ENCODE results near the gene GAS5.
"Not testable (repeated sequence)": the region's sequence is repeated elsewhere in the genome, so short reads cannot be mapped to it uniquely, and the experiment has no call there.

The GAS5 gene

DNA sequence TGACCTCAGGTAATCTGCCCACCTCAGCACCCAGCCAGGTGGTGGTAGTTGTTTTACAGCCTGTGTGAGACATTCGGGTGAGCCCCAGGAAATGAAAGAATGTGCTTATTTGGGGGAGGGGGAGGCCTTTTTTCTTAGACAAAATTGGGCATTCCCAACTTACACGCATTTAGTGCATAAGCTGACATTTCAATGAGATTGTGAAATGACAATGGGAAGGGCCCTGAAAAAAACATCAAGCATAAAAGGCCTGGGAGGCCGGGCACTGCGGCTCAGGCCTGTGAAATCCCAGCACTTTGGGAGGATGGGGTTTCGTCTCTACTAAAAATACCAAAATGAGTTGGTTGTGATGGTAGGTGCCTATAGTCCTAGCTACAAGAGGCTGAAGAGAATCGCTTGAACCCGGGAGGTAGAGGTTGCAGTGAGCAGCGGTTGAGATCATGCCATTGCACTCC, 5.0 kb downstream of the GAS5 start:
- TF ChIP-seq, protein P1, sequence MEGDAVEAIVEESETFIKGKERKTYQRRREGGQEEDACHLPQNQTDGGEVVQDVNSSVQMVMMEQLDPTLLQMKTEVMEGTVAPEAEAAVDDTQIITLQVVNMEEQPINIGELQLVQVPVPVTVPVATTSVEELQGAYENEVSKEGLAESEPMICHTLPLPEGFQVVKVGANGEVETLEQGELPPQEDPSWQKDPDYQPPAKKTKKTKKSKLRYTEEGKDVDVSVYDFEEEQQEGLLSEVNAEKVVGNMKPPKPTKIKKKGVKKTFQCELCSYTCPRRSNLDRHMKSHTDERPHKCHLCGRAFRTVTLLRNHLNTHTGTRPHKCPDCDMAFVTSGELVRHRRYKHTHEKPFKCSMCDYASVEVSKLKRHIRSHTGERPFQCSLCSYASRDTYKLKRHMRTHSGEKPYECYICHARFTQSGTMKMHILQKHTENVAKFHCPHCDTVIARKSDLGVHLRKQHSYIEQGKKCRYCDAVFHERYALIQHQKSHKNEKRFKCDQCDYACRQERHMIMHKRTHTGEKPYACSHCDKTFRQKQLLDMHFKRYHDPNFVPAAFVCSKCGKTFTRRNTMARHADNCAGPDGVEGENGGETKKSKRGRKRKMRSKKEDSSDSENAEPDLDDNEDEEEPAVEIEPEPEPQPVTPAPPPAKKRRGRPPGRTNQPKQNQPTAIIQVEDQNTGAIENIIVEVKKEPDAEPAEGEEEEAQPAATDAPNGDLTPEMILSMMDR (IDR thresholded peaks at IDR 0.05; ENCODE audit: insufficient read depth, low read length, missing control alignments) = no peak
- CTCF ChIA-PET = interaction anchor here (1.0 kb wide), 1 partner anchor 387 kb away, joined by 3 read pairs; no protein-coding TSS in a partner anchor
- DNase-seq (ENCODE audit: low read depth, low spot score) = no peak
- POLR2A ChIA-PET = interaction anchor here (1.6 kb wide), 1 partner anchor 11 kb away, joined by 5 read pairs; no protein-coding TSS in a partner anchor
- no peak overlapping the region for H3K4me3 ChIP-seq (ENCODE audit: low read depth, low read length)

DNA sequence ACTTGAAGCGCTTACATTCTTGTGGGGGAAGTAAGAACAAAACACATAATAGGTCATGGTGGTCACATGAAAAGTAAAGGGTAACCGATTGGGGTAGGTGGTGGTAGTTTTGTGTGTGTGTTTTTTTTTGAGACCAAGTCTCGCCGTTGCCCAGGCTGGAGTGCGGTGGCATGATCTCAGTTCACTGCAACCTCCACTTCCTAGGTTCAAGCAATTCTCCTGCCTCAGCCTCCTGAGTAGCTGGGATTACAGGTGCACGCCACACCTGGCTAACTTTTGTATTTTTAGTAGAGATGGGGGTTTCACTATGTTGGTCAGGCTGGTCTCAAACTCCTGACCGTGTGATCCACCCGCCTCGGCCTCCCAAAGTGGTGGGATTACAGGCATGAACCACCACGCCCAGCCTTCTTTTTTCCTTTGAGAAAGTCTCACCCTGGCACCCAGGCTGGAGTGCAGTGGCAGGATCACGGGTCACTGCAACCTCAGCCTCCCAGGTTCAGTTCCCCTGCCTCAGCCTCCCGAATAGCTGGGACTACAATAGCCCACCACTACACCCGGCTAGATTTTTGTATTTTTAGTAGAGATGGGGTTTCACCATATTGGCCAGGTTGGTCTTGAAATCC, 5.5 kb downstream of the GAS5 start:
- not testable (repeated sequence) for DNase-seq (ENCODE audit: low read depth, low spot score)
- POLR2A ChIA-PET = interaction anchor here (0.6 to 1.9 kb wide), 4 partner anchors 10 to 887 kb away, joined by 3 to 6 read pairs (median 4); no protein-coding TSS in a partner anchor

DNA sequence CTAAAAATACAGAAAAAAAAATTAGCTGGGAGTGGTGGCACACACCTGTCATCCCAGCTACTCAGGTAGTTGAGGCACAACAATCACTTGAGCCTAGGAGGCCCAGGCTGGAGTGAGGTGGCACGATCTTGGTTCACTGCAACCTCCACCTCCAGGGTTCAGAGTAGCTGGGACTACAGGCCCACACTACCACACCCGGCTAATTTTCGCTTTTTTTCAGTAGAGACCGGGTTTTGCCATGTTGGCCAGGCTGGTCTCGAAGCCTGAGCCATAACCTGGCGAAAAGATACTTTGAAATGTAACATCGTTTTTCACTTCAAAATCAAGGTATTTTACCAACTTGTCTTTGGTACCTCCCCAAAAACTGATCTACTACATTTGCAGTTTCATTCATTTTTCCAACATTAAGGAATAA, 6.1 kb downstream of the GAS5 start:
- DNase-seq (ENCODE audit: low read depth, low spot score) = no peak
- TF ChIP-seq, protein P1 (IDR thresholded peaks at IDR 0.05; ENCODE audit: insufficient read depth, low read length, missing control alignments) = no peak
- POLR2A ChIA-PET = interaction anchor here (0.6 to 1.9 kb wide), 4 partner anchors 10 to 886 kb away, joined by 3 to 6 read pairs (median 3); no protein-coding TSS in a partner anchor
- CTCF ChIA-PET = no interaction called here
- no peak overlapping the region for H3K4me3 ChIP-seq (ENCODE audit: low read depth, low read length)

More for the DNA sequence above, 5.5 kb downstream of the GAS5 start:
- CTCF ChIA-PET; H3K4me3 ChIP-seq (ENCODE audit: low read depth, low read length): not testable (repeated sequence)

DNA sequence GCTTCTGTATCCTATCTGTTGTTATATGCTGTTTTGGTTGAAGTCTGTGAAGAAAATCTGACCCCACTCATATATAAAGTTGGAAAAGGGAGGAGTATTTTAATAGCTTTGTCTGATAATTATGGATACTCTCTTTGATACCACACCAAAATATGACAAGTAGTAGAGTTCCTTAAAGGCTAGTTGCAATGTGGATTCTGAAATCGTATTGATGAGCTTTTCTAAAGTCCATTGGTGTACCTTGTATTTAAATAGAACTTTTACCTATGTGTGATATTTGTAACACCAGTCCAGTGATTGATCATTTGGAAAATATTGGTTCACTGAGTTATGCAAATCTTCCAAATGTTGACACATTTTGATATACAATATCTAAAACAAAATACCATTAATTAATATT, 7.7 kb downstream of the GAS5 start:
- TF ChIP-seq, protein P1 (IDR thresholded peaks at IDR 0.05; ENCODE audit: insufficient read depth, low read length, missing control alignments) = no peak
- ChIA-PET CTCF (interaction anchor here (0.9 to 2.3 kb wide), 3 partner anchors 431 to 1118 kb away, joined by 3 to 5 read pairs (median 3); no protein-coding TSS in a partner anchor), POLR2A (interaction anchor here (1.3 to 1.9 kb wide), 2 partner anchors 8 kb away, joined by 4 to 6 read pairs; partner anchors contain the start of gene ZBTB37)
- no peak for DNase-seq (ENCODE audit: low read depth, low spot score)
- H3K4me3 ChIP-seq (ENCODE audit: low read depth, low read length) = no peak overlapping the region

DNA sequence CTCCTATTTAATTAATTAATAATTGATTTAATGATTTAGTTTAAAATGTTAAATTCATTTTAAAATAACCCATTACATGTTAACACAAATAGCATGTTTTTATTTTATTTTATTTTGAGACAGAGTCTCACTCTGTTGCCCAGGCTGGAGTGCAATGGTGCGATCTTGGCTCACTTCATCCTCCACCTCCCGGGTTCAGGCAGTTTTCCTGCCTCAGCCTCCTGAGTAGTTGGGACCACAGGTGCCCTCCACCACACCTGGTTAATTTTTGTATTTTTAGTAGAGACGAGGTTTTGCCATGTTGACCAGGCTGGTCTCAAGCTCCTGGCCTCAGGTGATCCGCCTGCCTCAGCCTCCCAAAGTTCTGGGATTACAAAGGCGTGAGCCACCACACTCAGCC, 8.2 kb downstream of the GAS5 start:
- POLR2A ChIA-PET = interaction anchor here (0.7 to 1.3 kb wide), 2 partner anchors 9 to 1299 kb away, joined by 3 to 4 read pairs; partner anchors contain the start of gene ZBTB37
- CTCF ChIA-PET = interaction anchor here (0.9 to 2.3 kb wide), 3 partner anchors 11 to 1118 kb away, joined by 3 to 5 read pairs (median 5); no protein-coding TSS in a partner anchor
- DNase-seq (ENCODE audit: low read depth, low spot score); H3K4me3 ChIP-seq (ENCODE audit: low read depth, low read length): not testable (repeated sequence)

DNA sequence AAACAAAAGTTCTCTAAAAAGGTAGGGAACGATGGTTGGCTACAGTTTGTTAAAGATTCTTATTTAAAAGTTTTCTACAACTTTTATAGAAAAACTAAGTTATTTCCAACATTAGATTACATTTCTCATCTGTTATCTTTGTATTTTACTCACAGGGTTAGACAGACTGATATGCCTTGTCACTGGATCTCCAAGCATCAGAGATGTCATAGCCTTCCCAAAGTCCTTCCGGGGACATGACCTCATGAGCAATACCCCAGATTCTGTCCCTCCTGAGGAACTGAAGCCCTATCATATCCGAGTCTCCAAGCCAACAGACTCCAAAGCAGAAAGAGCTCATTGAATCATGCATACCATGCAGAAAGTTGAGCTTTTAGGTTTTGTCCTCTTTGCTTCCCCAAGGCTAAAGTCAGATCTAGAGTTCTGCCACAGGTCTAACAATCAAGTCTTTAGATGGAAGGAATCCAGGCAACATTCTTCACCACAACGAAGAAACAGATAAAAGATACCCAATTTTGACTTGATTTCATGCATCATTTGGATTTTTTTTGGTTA, 10.3 kb downstream of the GAS5 start:
- TF ChIP-seq, protein P1 (IDR thresholded peaks at IDR 0.05; ENCODE audit: insufficient read depth, low read length, missing control alignments) = no peak
- no peak overlapping the region for H3K4me3 ChIP-seq (ENCODE audit: low read depth, low read length)
- CTCF ChIA-PET = interaction anchor here (1.8 kb wide), 1 partner anchor 1115 kb away, joined by 6 read pairs; no protein-coding TSS in a partner anchor
- POLR2A ChIA-PET = interaction anchor here (1.5 to 2.6 kb wide), 2 partner anchors 8 to 10 kb away, joined by 6 to 13 read pairs; partner anchors contain the start of genes GAS5 and ZBTB37
- DNase-seq (ENCODE audit: low read depth, low spot score) = no peak

DNA sequence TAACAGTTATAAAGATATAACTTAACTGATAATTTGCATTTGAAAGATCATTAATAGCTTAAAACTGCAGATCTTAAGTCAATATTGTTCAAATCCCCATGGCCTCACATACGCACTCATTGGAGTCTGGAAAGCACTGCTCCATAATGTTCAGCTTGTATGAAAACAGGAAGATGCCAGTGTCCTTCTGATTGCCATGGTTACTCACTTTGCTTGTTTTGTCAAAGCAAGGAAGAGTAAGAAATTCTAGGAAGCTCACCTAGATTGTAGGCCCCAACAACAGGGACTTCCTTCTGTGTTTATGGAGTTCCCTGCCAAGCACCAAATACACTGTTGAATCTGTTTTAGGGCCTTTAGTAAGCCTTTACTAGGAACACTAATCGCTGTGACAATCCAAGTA, 10.9 kb downstream of the GAS5 start:
- POLR2A ChIA-PET = interaction anchor here (1.5 to 2.6 kb wide), 2 partner anchors 9 to 11 kb away, joined by 6 to 13 read pairs; partner anchors contain the start of genes GAS5 and ZBTB37
- TF ChIP-seq, protein P1 (IDR thresholded peaks at IDR 0.05; ENCODE audit: insufficient read depth, low read length, missing control alignments) = no peak
- H3K4me3 ChIP-seq (ENCODE audit: low read depth, low read length) = no peak overlapping the region
- DNase-seq (ENCODE audit: low read depth, low spot score) = no peak
- CTCF ChIA-PET = interaction anchor here (0.6 to 1.8 kb wide), 4 partner anchors 8 to 1114 kb away, joined by 3 to 6 read pairs (median 4); no protein-coding TSS in a partner anchor

All from AG04449 (cell line).